Measurements from ENCODE around the gene KRT17.

DNA sequence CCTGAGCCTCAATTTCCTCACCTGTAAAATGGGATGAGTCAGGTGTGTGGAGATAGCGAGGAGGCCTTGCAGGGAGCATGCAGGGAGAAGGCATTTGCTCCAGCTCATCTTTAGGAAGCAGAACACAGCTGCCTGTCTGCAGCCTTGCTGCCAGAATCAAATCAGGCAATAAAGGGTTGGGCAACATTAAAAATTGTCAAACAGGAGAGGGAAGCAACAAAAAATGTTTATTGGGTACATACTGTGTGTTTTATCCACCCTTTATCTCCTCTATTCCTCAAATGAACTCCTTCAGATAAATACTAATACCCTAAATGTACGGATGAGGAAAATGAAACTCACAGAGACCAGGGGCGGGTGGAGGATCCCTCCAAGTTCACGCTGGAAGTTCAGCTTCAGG is 24.1 kb downstream of the KRT17 start:
- TF ChIP-seq, protein P1, sequence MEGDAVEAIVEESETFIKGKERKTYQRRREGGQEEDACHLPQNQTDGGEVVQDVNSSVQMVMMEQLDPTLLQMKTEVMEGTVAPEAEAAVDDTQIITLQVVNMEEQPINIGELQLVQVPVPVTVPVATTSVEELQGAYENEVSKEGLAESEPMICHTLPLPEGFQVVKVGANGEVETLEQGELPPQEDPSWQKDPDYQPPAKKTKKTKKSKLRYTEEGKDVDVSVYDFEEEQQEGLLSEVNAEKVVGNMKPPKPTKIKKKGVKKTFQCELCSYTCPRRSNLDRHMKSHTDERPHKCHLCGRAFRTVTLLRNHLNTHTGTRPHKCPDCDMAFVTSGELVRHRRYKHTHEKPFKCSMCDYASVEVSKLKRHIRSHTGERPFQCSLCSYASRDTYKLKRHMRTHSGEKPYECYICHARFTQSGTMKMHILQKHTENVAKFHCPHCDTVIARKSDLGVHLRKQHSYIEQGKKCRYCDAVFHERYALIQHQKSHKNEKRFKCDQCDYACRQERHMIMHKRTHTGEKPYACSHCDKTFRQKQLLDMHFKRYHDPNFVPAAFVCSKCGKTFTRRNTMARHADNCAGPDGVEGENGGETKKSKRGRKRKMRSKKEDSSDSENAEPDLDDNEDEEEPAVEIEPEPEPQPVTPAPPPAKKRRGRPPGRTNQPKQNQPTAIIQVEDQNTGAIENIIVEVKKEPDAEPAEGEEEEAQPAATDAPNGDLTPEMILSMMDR (IDR thresholded peaks at IDR 0.05): no peak
- TF ChIP-seq POLR2AphosphoS5 (IDR thresholded peaks at IDR 0.05; ENCODE audit: low read depth, low read length): no peak
- TF ChIP-seq, protein P2, sequence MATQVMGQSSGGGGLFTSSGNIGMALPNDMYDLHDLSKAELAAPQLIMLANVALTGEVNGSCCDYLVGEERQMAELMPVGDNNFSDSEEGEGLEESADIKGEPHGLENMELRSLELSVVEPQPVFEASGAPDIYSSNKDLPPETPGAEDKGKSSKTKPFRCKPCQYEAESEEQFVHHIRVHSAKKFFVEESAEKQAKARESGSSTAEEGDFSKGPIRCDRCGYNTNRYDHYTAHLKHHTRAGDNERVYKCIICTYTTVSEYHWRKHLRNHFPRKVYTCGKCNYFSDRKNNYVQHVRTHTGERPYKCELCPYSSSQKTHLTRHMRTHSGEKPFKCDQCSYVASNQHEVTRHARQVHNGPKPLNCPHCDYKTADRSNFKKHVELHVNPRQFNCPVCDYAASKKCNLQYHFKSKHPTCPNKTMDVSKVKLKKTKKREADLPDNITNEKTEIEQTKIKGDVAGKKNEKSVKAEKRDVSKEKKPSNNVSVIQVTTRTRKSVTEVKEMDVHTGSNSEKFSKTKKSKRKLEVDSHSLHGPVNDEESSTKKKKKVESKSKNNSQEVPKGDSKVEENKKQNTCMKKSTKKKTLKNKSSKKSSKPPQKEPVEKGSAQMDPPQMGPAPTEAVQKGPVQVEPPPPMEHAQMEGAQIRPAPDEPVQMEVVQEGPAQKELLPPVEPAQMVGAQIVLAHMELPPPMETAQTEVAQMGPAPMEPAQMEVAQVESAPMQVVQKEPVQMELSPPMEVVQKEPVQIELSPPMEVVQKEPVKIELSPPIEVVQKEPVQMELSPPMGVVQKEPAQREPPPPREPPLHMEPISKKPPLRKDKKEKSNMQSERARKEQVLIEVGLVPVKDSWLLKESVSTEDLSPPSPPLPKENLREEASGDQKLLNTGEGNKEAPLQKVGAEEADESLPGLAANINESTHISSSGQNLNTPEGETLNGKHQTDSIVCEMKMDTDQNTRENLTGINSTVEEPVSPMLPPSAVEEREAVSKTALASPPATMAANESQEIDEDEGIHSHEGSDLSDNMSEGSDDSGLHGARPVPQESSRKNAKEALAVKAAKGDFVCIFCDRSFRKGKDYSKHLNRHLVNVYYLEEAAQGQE (IDR thresholded peaks at IDR 0.05; ENCODE audit: insufficient read depth in 1 of 2, low read depth in 2 of 2, low read length in 1 of 2): no peak

All from Panc1 (cell line).